ENCODE results near the gene TMEM200B. TPM values are rescaled to one million over a fixed set of nuclear protein-coding genes. Genes with fewer than 3 reads are reported as not detected.

The TMEM200B gene
- total and polyA plus RNA-seq, 2 of the 4 experiments (the other 2 are of a cell fraction) = 4.8 to 6.2 TPM

- ATAC-seq (ENCODE audit: low read depth) (no peak), DNase-seq (no peak)
- WGBS, 2 experiments (ENCODE audit: extremely low coverage in 2 of 2, insufficient read length in 1 of 2) = no CpG with 5 or more reads among the region's 3 CpGs
- H3K79me1 ChIP-seq (ENCODE audit: low read depth in 1 of 2, low read length in 2 of 2) = peaks cover 35 to 67% of the 10 kb centered on the region in 2 experiments
- H3K9me1 ChIP-seq (ENCODE audit: insufficient read depth, low read length) = peaks cover 13% of the 10 kb centered on the region
- H3K4ac ChIP-seq (ENCODE audit: low read depth, low read length) = no peak overlapping the region
- H3K27ac ChIP-seq (ENCODE audit: insufficient read depth, low read length) = no peak overlapping the region; the same call in 1 of the 2 replicates
- no peak overlapping the region for H2BK120ac ChIP-seq (ENCODE audit: low read depth, low read length)
- no peak overlapping the region for H4K5ac ChIP-seq (ENCODE audit: low read depth, low read length)
- H4K20me1 ChIP-seq (ENCODE audit: insufficient read depth, low read length) = peaks cover 36% of the 10 kb centered on the region
- intact Hi-C loops (cut with micrococcal nuclease) (no loop called here), dilution Hi-C loops (cut with HindIII; ENCODE audit: low sequenced_read_pairs, unreplicated experiment) (no loop called here), in situ Hi-C loops (cut with MboI; ENCODE audit: low sequenced_read_pairs) (no loop called here)
- no peak overlapping the region for H3K56ac ChIP-seq (ENCODE audit: extremely low read depth, insufficient read depth, low read length)
- H3K9me3 ChIP-seq (ENCODE audit: control insufficient read depth, insufficient read depth, low read length) = no peaks in the 10 kb centered on the region
- no peak overlapping the region for H4K91ac ChIP-seq (ENCODE audit: insufficient read depth, low read depth, low read length)
- no peaks in the 10 kb centered on the region for H3K4me1 ChIP-seq (ENCODE audit: control insufficient read depth, insufficient read depth, low read length)
- H3K27me3 ChIP-seq (ENCODE audit: control insufficient read depth, insufficient read depth, low read length) = no peaks in the 10 kb centered on the region
- BruUV-seq (replicated peaks) = no TSS peak
- no peak overlapping the region for H2BK5ac ChIP-seq (ENCODE audit: low read depth, low read length, poor library complexity, severe bottlenecking)
- no peak overlapping the region for H2AK5ac ChIP-seq (ENCODE audit: low read depth, low read length)
- CTCF ChIA-PET = no interaction called here
- H2BK15ac ChIP-seq (ENCODE audit: low read depth, low read length) = no peak overlapping the region
- H2BK20ac ChIP-seq (ENCODE audit: low read depth, low read length) = no peak overlapping the region
- POLR2A ChIA-PET (ENCODE audit: unreplicated experiment) = no interaction called here
- no peak overlapping the region for H3K9ac ChIP-seq (ENCODE audit: low read depth, low read length)
- TF ChIP-seq MXI1 (IDR thresholded peaks at IDR 0.05; ENCODE audit: borderline replicate concordance, low read depth, low read length) = no peak
- H3K18ac ChIP-seq (ENCODE audit: low read depth, low read length) = no peak overlapping the region
- H3K4me2 ChIP-seq (ENCODE audit: low read depth, low read length) = no peak overlapping the region
- peaks cover 61% of the 10 kb centered on the region for H3K36me3 ChIP-seq (ENCODE audit: control insufficient read depth, insufficient read depth, low read length)
- H2AFZ ChIP-seq (replicated peaks; ENCODE audit: low read length, poor library complexity) = no peak overlapping the region
- no peak overlapping the region for H3K14ac ChIP-seq (replicated peaks; ENCODE audit: low read depth, low read length)
- H3K4me3 ChIP-seq (ENCODE audit: insufficient read depth, low read depth, low read length) = no peak overlapping the region
- H3K23ac ChIP-seq (ENCODE audit: low read depth, low read length) = 0 out of 2 replicates have a peak overlapping the region, but pooled peaks have one; percentile 38
- no peak overlapping the region for H4K8ac ChIP-seq (ENCODE audit: low read depth in 2 of 2, low read length in 2 of 2)
- no peak overlapping the region for H2AK9ac ChIP-seq (replicated peaks; ENCODE audit: low read depth, low read length, poor library complexity)
These were observed 33.5 kb upstream of the TMEM200B start for GRCh38 chr1:29157269-29157601.

Data from IMR-90 (cell line).